Caki2 (cell line): Measurements from ENCODE around the gene CCER1. TPM values are rescaled to one million over a fixed set of nuclear protein-coding genes. Genes with fewer than 3 reads are reported as not detected.

Experiments used
- total RNA-seq: library from RNA; depleted of rRNA; stranded (reverse); fragments of >200 nt; shearing (Covaris generic); gene quantifications from 2 replicates; pipeline ENCODE4 v1.2.3, GENCODE V29; 2014; ENCODE audit warnings: low replicate concordance; rRNA removed

The CCER1 gene
- total RNA-seq, 1 experiment from 2014 or later: not detected

Other genes starting within 250 kb of the CCER1 start
- gene EPYC, start 49.8 kb upstream of the CCER1 start, total RNA-seq: not detected in 2 replicates
- not detected in 2 replicates for gene KERA, start 102.8 kb upstream of the CCER1 start, total RNA-seq
- not detected in 2 replicates for gene LUM, start 156.3 kb upstream of the CCER1 start, total RNA-seq
- gene DCN, start 227.6 kb upstream of the CCER1 start, total RNA-seq: not detected in 2 replicates